ENCODE data around the gene RPL28. TPM values are rescaled to one million over a fixed set of nuclear protein-coding genes. Genes with fewer than 3 reads are reported as not detected.

RPL28 gene
- total and polyA plus RNA-seq, 7 donors: 253 to 2,816 (median 607) TPM

DNA sequence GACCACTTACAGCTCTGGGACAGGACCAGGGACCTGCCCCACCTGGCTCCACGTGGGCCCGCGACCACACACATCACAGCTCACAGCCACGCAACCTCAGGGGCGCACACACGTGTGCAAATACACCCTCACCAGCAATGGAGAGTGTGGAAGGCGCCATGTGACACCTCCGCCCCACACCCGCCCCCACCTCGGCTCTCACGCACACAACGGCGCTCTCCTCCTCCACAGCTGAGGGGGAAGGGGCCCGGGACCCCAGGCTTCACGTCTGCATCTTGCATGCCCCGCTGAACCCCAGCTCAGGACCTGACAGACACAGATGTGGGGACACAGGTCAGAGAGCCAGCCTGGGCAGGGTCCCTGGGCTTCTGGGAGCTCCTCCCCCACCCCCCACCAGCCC, 63.7 kb downstream of the RPL28 start:
- intact Hi-C loops (cut with DNase I): no loop called here
- peaks cover 33 to 56% (median 37%) of the 10 kb centered on the region in 3 donors for H3K27me3 ChIP-seq

GRCh38 chr19:55451163-55451964, 65.6 kb downstream of the RPL28 start:
- Histone ChIP-seq H3K36me3 (peaks cover 0 to 25% (median 0%) of the 10 kb centered on the region in 4 donors), H3K27ac (no peak overlapping the region), H3K4me1 (peaks cover 0 to 23% (median 22%) of the 10 kb centered on the region in 4 donors), H3K9me3 (no peaks in the 10 kb centered on the region), H3K27me3 (peaks cover 26 to 39% (median 31%) of the 10 kb centered on the region in 3 donors), H3K4me3 (peak overlapping the region in 2 of 4 donors; percentile 13 to 18)
- DNase-seq: no peak
- TF ChIP-seq EP300 (IDR thresholded peaks at IDR 0.05): no peak
- TF ChIP-seq CTCF (IDR thresholded peaks at IDR 0.05): no peak
- no peak for TF ChIP-seq POLR2AphosphoS5 (IDR thresholded peaks at IDR 0.05)
- TF ChIP-seq POLR2A (IDR thresholded peaks at IDR 0.05): no peak
- intact Hi-C loops (cut with DNase I): no loop called here
- WGBS, 2 donors: 2 to 4% methylated on average over 80 of the region's 80 CpGs

More for the DNA sequence above, 63.7 kb downstream of the RPL28 start:
- H3K4me3 ChIP-seq: no peak overlapping the region
- no peaks in the 10 kb centered on the region for H3K9me3 ChIP-seq
- WGBS, 2 donors: 30 to 36% methylated on average over 16 of the region's 16 CpGs
- no peak for DNase-seq
- H3K36me3 ChIP-seq: peaks cover 0 to 7% (median 0%) of the 10 kb centered on the region in 4 donors
- TF ChIP-seq CTCF (IDR thresholded peaks at IDR 0.05) (no peak), EP300 (IDR thresholded peaks at IDR 0.05) (no peak), POLR2AphosphoS5 (IDR thresholded peaks at IDR 0.05) (no peak), POLR2A (IDR thresholded peaks at IDR 0.05) (no peak)
- peaks cover 0 to 23% (median 22%) of the 10 kb centered on the region in 4 donors for H3K4me1 ChIP-seq
- H3K27ac ChIP-seq: no peak overlapping the region

DNA sequence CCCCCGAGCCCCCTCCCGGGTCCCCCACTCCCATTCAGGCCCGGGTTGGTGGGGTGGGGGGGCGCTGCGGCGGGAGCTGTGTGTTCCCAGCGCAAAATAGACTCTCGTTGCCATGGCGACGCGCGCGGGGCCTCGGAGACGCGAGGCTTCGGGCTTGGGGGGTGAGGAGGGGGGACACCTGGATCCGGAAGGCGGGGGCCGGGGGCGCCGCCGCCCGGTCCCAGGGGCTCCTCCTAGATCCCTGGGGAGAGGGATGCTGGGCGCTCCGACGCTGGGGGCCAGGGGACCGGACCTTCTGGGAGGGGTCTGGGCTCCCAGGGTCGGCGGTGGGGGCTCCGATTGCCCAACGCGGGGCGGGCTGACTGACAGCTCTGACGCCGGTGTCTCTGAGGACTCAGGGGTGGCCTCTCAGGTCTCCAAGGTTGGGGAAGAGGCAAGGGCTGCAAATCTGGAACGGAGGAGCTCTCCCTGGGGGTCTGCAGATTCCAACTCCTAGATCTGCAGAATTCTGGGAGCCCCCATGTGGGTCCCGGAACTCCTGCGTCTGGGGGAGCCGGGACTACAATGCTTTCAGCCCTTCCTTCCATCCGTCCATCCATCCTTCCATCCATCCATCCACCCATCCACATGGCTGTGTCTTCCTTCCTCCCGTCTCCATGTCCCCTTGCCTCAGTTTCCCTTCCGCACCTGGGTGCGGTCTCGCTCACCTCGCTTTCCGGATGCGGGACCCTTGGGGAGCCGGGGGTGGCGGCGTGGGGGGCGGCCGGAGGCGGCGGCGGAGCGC, 66.4 kb downstream of the RPL28 start:
- Histone ChIP-seq H3K4me1 (peaks cover 0 to 23% (median 22%) of the 10 kb centered on the region in 4 donors), H3K9me3 (no peaks in the 10 kb centered on the region), H3K27me3 (peaks cover 26 to 36% (median 31%) of the 10 kb centered on the region in 3 donors), H3K27ac (no peak overlapping the region), H3K4me3 (peak overlapping the region in 3 of 4 donors; percentile 1 to 36 (median 18)), H3K36me3 (peaks cover 0 to 28% (median 0%) of the 10 kb centered on the region in 4 donors)
- intact Hi-C loops (cut with DNase I): no loop called here
- TF ChIP-seq POLR2AphosphoS5 (IDR thresholded peaks at IDR 0.05): peak in 1 of 4 donors; percentile 18
- TF ChIP-seq POLR2A (IDR thresholded peaks at IDR 0.05): no peak
- WGBS, 2 donors: 4 to 24% methylated on average over 57 of the region's 57 CpGs
- DNase-seq: no peak

Other genes with a start within 250 kb of the RPL28 start
- 1 to 10 TPM in 1 of 4 donors, not detected in 3; 2.2 TPM for gene TNNT1, start 236.7 kb upstream of the RPL28 start, total RNA-seq
- gene TNNT1, start 236.7 kb upstream of the RPL28 start, polyA plus RNA-seq: 10 to 100 TPM in 1 of 3 donors, 1 to 10 TPM in 2; 1.4 to 17.4 (median 2.3) TPM
- gene TNNI3, start 228.2 kb upstream of the RPL28 start, total RNA-seq: not detected
- gene TNNI3, start 228.2 kb upstream of the RPL28 start, polyA plus RNA-seq: 10 to 100 TPM in 1 of 3 donors, 1 to 10 TPM in 2; 3.6 to 45.5 (median 3.6) TPM
- not detected for gene DNAAF3, start 219.3 kb upstream of the RPL28 start, total RNA-seq
- gene DNAAF3, start 219.3 kb upstream of the RPL28 start, polyA plus RNA-seq: 1 to 10 TPM in 1 of 3 donors, not detected in 2; 1.1 TPM
- 1 to 10 TPM in 3 of 4 donors, under 1 TPM in 1; 0.99 to 7.8 (median 2.4) TPM for gene SYT5, start 205.6 kb upstream of the RPL28 start, total RNA-seq
- gene SYT5, start 205.6 kb upstream of the RPL28 start, polyA plus RNA-seq: 1 to 10 TPM in 2 of 3 donors, under 1 TPM in 1; 0.69 to 9.6 (median 1.6) TPM
- gene PTPRH, start 176.4 kb upstream of the RPL28 start, total RNA-seq: 1 to 10 TPM in 3 of 4 donors, under 1 TPM in 1; 0.95 to 4.3 (median 2.0) TPM
- gene PTPRH, start 176.4 kb upstream of the RPL28 start, polyA plus RNA-seq: 10 to 100 TPM; 31.2 to 61.3 (median 33.3) TPM
- gene TMEM86B, start 157.2 kb upstream of the RPL28 start, total RNA-seq: 1 to 10 TPM; 1.1 to 3.6 (median 1.8) TPM
- gene TMEM86B, start 157.2 kb upstream of the RPL28 start, polyA plus RNA-seq: 1 to 10 TPM in 2 of 3 donors, under 1 TPM in 1; 0.69 to 7.9 (median 1.8) TPM
- 10 to 100 TPM; 17.1 to 46.8 (median 24.9) TPM for gene PPP6R1, start 126.9 kb upstream of the RPL28 start, total RNA-seq
- 10 to 100 TPM; 19.8 to 78.1 (median 22.9) TPM for gene PPP6R1, start 126.9 kb upstream of the RPL28 start, polyA plus RNA-seq
- gene HSPBP1, start 105.8 kb upstream of the RPL28 start, total RNA-seq: 10 to 100 TPM; 19.7 to 30.5 (median 23.8) TPM
- 10 to 100 TPM; 31.8 to 62.7 (median 32.4) TPM for gene HSPBP1, start 105.8 kb upstream of the RPL28 start, polyA plus RNA-seq
- gene BRSK1, start 101.9 kb upstream of the RPL28 start, total RNA-seq: 10 to 100 TPM in 2 of 4 donors, 1 to 10 TPM in 2; 3.9 to 20.6 (median 10.8) TPM
- 1 to 10 TPM in 2 of 3 donors, not detected in 1; 2.9 to 4.2 TPM for gene BRSK1, start 101.9 kb upstream of the RPL28 start, polyA plus RNA-seq
- 1 to 10 TPM in 3 of 4 donors, not detected in 1; 2.4 to 6.1 (median 4.1) TPM for gene TMEM150B, start 60.6 kb upstream of the RPL28 start, total RNA-seq
- gene TMEM150B, start 60.6 kb upstream of the RPL28 start, polyA plus RNA-seq: 10 to 100 TPM in 2 of 3 donors, 1 to 10 TPM in 1; 8.4 to 18.7 (median 11.8) TPM
- gene KMT5C, start 46.1 kb upstream of the RPL28 start, total RNA-seq: 10 to 100 TPM in 2 of 4 donors, 1 to 10 TPM in 2; 7.5 to 12.7 (median 9.6) TPM
- gene KMT5C, start 46.1 kb upstream of the RPL28 start, polyA plus RNA-seq: 10 to 100 TPM in 1 of 3 donors, 1 to 10 TPM in 2; 3.0 to 14.8 (median 3.5) TPM
- gene COX6B2, start 31.2 kb upstream of the RPL28 start, total RNA-seq: under 1 TPM in 1 of 4 donors, not detected in 3; 0.16 TPM
- gene COX6B2, start 31.2 kb upstream of the RPL28 start, polyA plus RNA-seq: 1 to 10 TPM in 2 of 3 donors, under 1 TPM in 1; 0.60 to 3.8 (median 1.4) TPM
- not detected for gene GARIN5B, start 22.7 kb upstream of the RPL28 start, total RNA-seq
- not detected for gene GARIN5B, start 22.7 kb upstream of the RPL28 start, polyA plus RNA-seq
- gene IL11, start 15.5 kb upstream of the RPL28 start, total RNA-seq: 1 to 10 TPM in 1 of 4 donors, under 1 TPM in 1, not detected in 2; 0.81 to 4.4 TPM
- gene IL11, start 15.5 kb upstream of the RPL28 start, polyA plus RNA-seq: under 1 TPM in 1 of 3 donors, not detected in 2; 0.74 TPM
- not detected for gene TMEM190, start 9.1 kb upstream of the RPL28 start, total RNA-seq
- under 1 TPM in 1 of 3 donors, not detected in 2; 0.26 TPM for gene TMEM190, start 9.1 kb upstream of the RPL28 start, polyA plus RNA-seq
- 1 to 10 TPM in 1 of 4 donors, under 1 TPM in 2, not detected in 1; 0.54 to 1.7 (median 0.66) TPM for gene TMEM238, start 1.6 kb upstream of the RPL28 start, total RNA-seq
- under 1 TPM in 2 of 3 donors, not detected in 1; 0.90 to 0.92 TPM for gene TMEM238, start 1.6 kb upstream of the RPL28 start, polyA plus RNA-seq
- 10 to 100 TPM; 11.8 to 23.9 (median 14.8) TPM for gene UBE2S, start 21.9 kb downstream of the RPL28 start, total RNA-seq
- 10 to 100 TPM in 2 of 3 donors, 1 to 10 TPM in 1; 6.6 to 32.6 (median 16.2) TPM for gene UBE2S, start 21.9 kb downstream of the RPL28 start, polyA plus RNA-seq
- under 1 TPM in 3 of 4 donors, not detected in 1; 0.28 to 0.41 (median 0.36) TPM for gene SHISA7, start 57.4 kb downstream of the RPL28 start, total RNA-seq
- gene SHISA7, start 57.4 kb downstream of the RPL28 start, polyA plus RNA-seq: under 1 TPM in 1 of 3 donors, not detected in 2; 0.04 TPM
- 100 to 1,000 TPM in 2 of 4 donors, 10 to 100 TPM in 2; 90.3 to 114 (median 101) TPM for gene ISOC2, start 75.7 kb downstream of the RPL28 start, total RNA-seq
- gene ISOC2, start 75.7 kb downstream of the RPL28 start, polyA plus RNA-seq: 100 to 1,000 TPM; 147 to 173 (median 162) TPM
- gene C19orf85, start 78.8 kb downstream of the RPL28 start, total RNA-seq: not detected
- gene C19orf85, start 78.8 kb downstream of the RPL28 start, polyA plus RNA-seq: under 1 TPM in 1 of 3 donors, not detected in 2; 0.07 TPM
- gene ZNF628, start 90.7 kb downstream of the RPL28 start, total RNA-seq: 10 to 100 TPM in 1 of 4 donors, 1 to 10 TPM in 3; 1.4 to 15.0 (median 3.7) TPM
- 10 to 100 TPM in 1 of 3 donors, 1 to 10 TPM in 2; 1.8 to 10.1 (median 2.5) TPM for gene ZNF628, start 90.7 kb downstream of the RPL28 start, polyA plus RNA-seq
- 10 to 100 TPM in 1 of 4 donors, 1 to 10 TPM in 3; 6.4 to 10.5 (median 8.4) TPM for gene NAT14, start 99.3 kb downstream of the RPL28 start, total RNA-seq
- gene NAT14, start 99.3 kb downstream of the RPL28 start, polyA plus RNA-seq: 10 to 100 TPM in 1 of 3 donors, 1 to 10 TPM in 2; 1.4 to 13.7 (median 2.4) TPM
- 10 to 100 TPM in 3 of 4 donors, 1 to 10 TPM in 1; 9.9 to 66.7 (median 19.2) TPM for gene SSC5D, start 102.5 kb downstream of the RPL28 start, total RNA-seq
- 1 to 10 TPM in 2 of 3 donors, not detected in 1; 1.2 to 3.8 TPM for gene SSC5D, start 102.5 kb downstream of the RPL28 start, polyA plus RNA-seq
- gene SBK2, start 151.2 kb downstream of the RPL28 start, total RNA-seq: not detected
- not detected for gene SBK2, start 151.2 kb downstream of the RPL28 start, polyA plus RNA-seq
- gene SBK3, start 159.6 kb downstream of the RPL28 start, total RNA-seq: under 1 TPM in 1 of 4 donors, not detected in 3; 0.36 TPM
- under 1 TPM in 1 of 3 donors, not detected in 2; 0.23 TPM for gene SBK3, start 159.6 kb downstream of the RPL28 start, polyA plus RNA-seq
- gene ZNF579, start 194.9 kb downstream of the RPL28 start, total RNA-seq: 1 to 10 TPM; 1.4 to 3.0 (median 2.2) TPM
- gene ZNF579, start 194.9 kb downstream of the RPL28 start, polyA plus RNA-seq: 1 to 10 TPM in 2 of 3 donors, under 1 TPM in 1; 0.69 to 4.0 (median 1.8) TPM
- 1 to 10 TPM; 3.5 to 9.6 (median 9.1) TPM for gene FIZ1, start 213.6 kb downstream of the RPL28 start, total RNA-seq
- 1 to 10 TPM; 5.3 to 9.0 (median 7.2) TPM for gene FIZ1, start 213.6 kb downstream of the RPL28 start, polyA plus RNA-seq
- 10 to 100 TPM; 24.5 to 37.1 (median 31.3) TPM for gene ZNF524, start 214.4 kb downstream of the RPL28 start, total RNA-seq
- gene ZNF524, start 214.4 kb downstream of the RPL28 start, polyA plus RNA-seq: 10 to 100 TPM; 44.1 to 49.2 (median 45.5) TPM
- 1 to 10 TPM; 2.3 to 8.6 (median 3.4) TPM for gene ZNF865, start 219.7 kb downstream of the RPL28 start, total RNA-seq
- 1 to 10 TPM; 2.4 to 9.3 (median 3.0) TPM for gene ZNF865, start 219.7 kb downstream of the RPL28 start, polyA plus RNA-seq
- 1 to 10 TPM; 2.8 to 9.1 (median 3.7) TPM for gene ZNF784, start 238.6 kb downstream of the RPL28 start, total RNA-seq
- gene ZNF784, start 238.6 kb downstream of the RPL28 start, polyA plus RNA-seq: 1 to 10 TPM; 7.2 to 8.2 (median 7.2) TPM